GM12878 (cell line): ENCODE results near the gene REEP3. TPM values are rescaled to one million over a fixed set of nuclear protein-coding genes. Genes with fewer than 3 reads are reported as not detected.

ENCODE experiments used
- ATAC-seq: fragments of 200-7000 bp; cut with Tn5 transposase; 3 replicates; pipeline ENCODE4 v1.9.1; 2020; ENCODE audit warnings: mild to moderate bottlenecking, moderate library complexity
- BruUV-seq: library from RNA; stranded (reverse); fragments of 400-500 nt; replicated peaks from 2 replicates; lab custom pipeline; 2021; lab: Mats Ljungman, UMichigan
- CTCF ChIA-PET: fragments of 300-600 bp; sonication (Branson Sonifier 250); formaldehyde crosslinking; extraction: SDS; loops from one replicate; lab custom pipeline; 2021; ENCODE audit warnings: inconsistent platforms; lab: Yijun Ruan, JAX
- POLR2A ChIA-PET: fragments of 350-600 bp; formaldehyde crosslinking; extraction: SDS; loops from one replicate; lab custom pipeline; 2021; ENCODE audit warnings: inconsistent platforms; lab: Charles Lee
- RAD21 ChIA-PET: fragments of 300-600 bp; sonication (Branson Sonifier 250); formaldehyde crosslinking; loops from one replicate; lab custom pipeline; 2023; ENCODE audit warnings: antibody characterized with exemption; ENCODE audit not compliant: unreplicated experiment; lab: Charles Lee
- SMC1A ChIA-PET: fragments of 300-600 bp; sonication (Branson Sonifier 250); formaldehyde crosslinking; loops from one replicate; lab custom pipeline; 2023; ENCODE audit not compliant: unreplicated experiment, uncharacterized antibody; lab: Charles Lee
- DNase-seq: peaks from one replicate; pipeline ENCODE4 v3.0.0-alpha.2; 2011; ENCODE audit warnings: low read depth, low spot score
- FAIRE-seq: peaks from 3 replicates; lab custom pipeline; 2011; peaks lifted over from hg19 to GRCh38; lab: Jason Lieb, UNC
- H2AFZ ChIP-seq: 2 replicates; pipeline ENCODE4 v1.6.0; 2011; ENCODE audit warnings: low read depth, low read length, control low read depth; ENCODE audit not compliant: control insufficient read depth
- H3K27ac ChIP-seq: 2 replicates; pipeline ENCODE4 v1.5.1; 2011; ENCODE audit warnings: control low read depth; ENCODE audit not compliant: control insufficient read depth, insufficient read depth
- H3K27me3 ChIP-seq, 2 experiments: replicated peaks in 1 of 2; 2 replicates each; pipeline versions ENCODE4 v1.6.0 to v1.6.1; 2011; ENCODE audit warnings: low read length in 1 of 2; ENCODE audit not compliant: control insufficient read depth in 2 of 2, insufficient read depth in 2 of 2
- H3K36me3 ChIP-seq, 2 experiments: 2 replicates each; pipeline ENCODE4 v1.5.1; 2011; ENCODE audit warnings: low read length in 1 of 2; ENCODE audit not compliant: control insufficient read depth in 2 of 2, insufficient read depth in 2 of 2
- H3K4me1 ChIP-seq: 2 replicates; pipeline ENCODE4 v1.6.1; 2011; ENCODE audit warnings: mild to moderate bottlenecking, low read length, moderate library complexity, mixed read lengths; ENCODE audit not compliant: control insufficient read depth, insufficient read depth
- H3K4me2 ChIP-seq: 2 replicates; pipeline ENCODE4 v1.6.0; 2011; ENCODE audit warnings: control low read depth; ENCODE audit not compliant: control insufficient read depth, insufficient read depth
- H3K4me3 ChIP-seq: fragments of 200-600 bp; sonication (generic); 2 replicates; pipeline ENCODE4 v1.5.1; 2016
- H3K79me2 ChIP-seq: 2 replicates; pipeline ENCODE4 v1.6.0; 2011; ENCODE audit warnings: low read length; ENCODE audit not compliant: control insufficient read depth, insufficient read depth
- H3K9ac ChIP-seq: 2 replicates; pipeline ENCODE4 v1.8.0; 2011; ENCODE audit warnings: low read length, control low read depth, mixed read lengths; ENCODE audit not compliant: control insufficient read depth, insufficient read depth
- H3K9me3 ChIP-seq: replicated peaks from 3 replicates; pipeline ENCODE4 v1.5.1; 2011; ENCODE audit warnings: mild to moderate bottlenecking, low read length; ENCODE audit not compliant: control insufficient read depth, insufficient read depth
- H4K20me1 ChIP-seq: 2 replicates; pipeline ENCODE4 v1.6.0; 2011; ENCODE audit not compliant: control insufficient read depth, insufficient read depth
- BACH1 ChIP-seq: fragments of 450-650 bp; IDR thresholded peaks from 2 replicates; pipeline ENCODE4 v1.6.1; 2017; ENCODE audit warnings: mild to moderate bottlenecking, borderline replicate concordance
- BRCA1 ChIP-seq: IDR thresholded peaks from 2 replicates; pipeline ENCODE4 v1.6.1; 2011; ENCODE audit warnings: low read depth, low read length, improper control_type of control experiment
- CBX3 ChIP-seq: fragments of 200-600 bp; sonication (generic); IDR thresholded peaks from 2 replicates; pipeline ENCODE4 v1.6.1; 2016; ENCODE audit warnings: low read depth, borderline replicate concordance
- CHD1 ChIP-seq: IDR thresholded peaks from 2 replicates; pipeline ENCODE4 v1.6.1; 2012; ENCODE audit warnings: low read depth, low read length, improper control_type of control experiment
- SMARCA5 ChIP-seq: fragments of 450-650 bp; IDR thresholded peaks from 2 replicates; pipeline ENCODE4 v1.6.1; 2017; ENCODE audit warnings: mild to moderate bottlenecking
- YY1 ChIP-seq: IDR thresholded peaks from 2 replicates; pipeline ENCODE4 v1.6.1; 2011; ENCODE audit warnings: low read depth, mild to moderate bottlenecking, low read length
- ZNF207 ChIP-seq: fragments of 450-650 bp; IDR thresholded peaks from 2 replicates; pipeline ENCODE4 v1.6.1; 2014; ENCODE audit warnings: antibody characterized with exemption, mild to moderate bottlenecking, borderline replicate concordance
- WGBS: methylation state at CpG from one replicate; pipeline ENCODE4 v1.1.6; 2016; ENCODE audit warnings: low lambda C conversion rate; ENCODE audit not compliant: insufficient replicate concordance, insufficient coverage; ENCODE audit errors: missing lambda C conversion rate; 5-methylcytosine and 5-hydroxymethylcytosine counted together
- in situ Hi-C: fragments of 300-500 bp; cut with MboI; formaldehyde crosslinking; loops from 9 replicates; pipeline ENCODE4 v1.14.3; 2018; ENCODE audit warnings: mixed read lengths
- intact Hi-C: fragments of 100-400 bp; cut with micrococcal nuclease; formaldehyde crosslinking; loops from one replicate; pipeline ENCODE4 v1.14.2; 2022; ENCODE audit not compliant: unreplicated experiment
- polyA plus RNA-seq, 11 experiments: library from polyadenylated mRNA; depleted of rRNA in 4 of 11; unstranded in 6 of 11; stranded (reverse) in 5 of 11; fragments of >200 nt; fragmentation: Nextera tagmentation in 4 of 11; fragmentation: Illumina TruSeq in 1 of 11; extraction: Ambion mirVana in 4 of 11; extraction: Trizol in 1 of 11; gene quantifications; 1 replicate in 1 of 11; 2 replicates in 10 of 11; pipeline versions ENCODE4 v1.2.1 to v1.2.3, GENCODE V29; 2011 to 2016; ENCODE audit warnings: inconsistent platforms in 2 of 11, missing spikeins in 2 of 11, low read depth in 1 of 11
- total RNA-seq, 4 experiments: library from RNA; depleted of rRNA in 3 of 4; stranded (reverse); fragments of >200 nt in 3 of 4; fragmentation: Illumina TruSeq in 1 of 4; extraction: Trizol in 1 of 4; gene quantifications; 2 replicates each; pipeline versions ENCODE4 v1.2.1 to v1.2.3, GENCODE V29; 2013 to 2021
- TF ChIP-seq, protein P1 (sequence below): fragments of 450-650 bp; formaldehyde crosslinking; IDR thresholded peaks from 2 replicates; pipeline ENCODE4 v1.5.0; 2022; ENCODE audit warnings: mild to moderate bottlenecking, missing genetic modification characterization
- TF ChIP-seq, protein P2 (sequence below): fragments of 450-650 bp; IDR thresholded peaks from 2 replicates; pipeline ENCODE4 v1.6.1; 2017; ENCODE audit warnings: mild to moderate bottlenecking, moderate library complexity
- TF ChIP-seq, protein P3 (sequence below): fragments of 450-650 bp; formaldehyde crosslinking; IDR thresholded peaks from 2 replicates; pipeline ENCODE4 v1.4.0; 2022; ENCODE audit warnings: mild to moderate bottlenecking, moderate library complexity
- TF ChIP-seq, protein P4 (sequence below): fragments of 450-650 bp; IDR thresholded peaks from 2 replicates; pipeline ENCODE4 v1.6.1; 2014; ENCODE audit warnings: mild to moderate bottlenecking
- TF ChIP-seq, protein P5 (sequence below): fragments of 450-650 bp; IDR thresholded peaks from 2 replicates; pipeline ENCODE4 v1.6.1; 2016; ENCODE audit warnings: mild to moderate bottlenecking

The REEP3 gene
- total and polyA plus RNA-seq, 10 of the 15 experiments (the other 5 are each of a cell fraction or from before 2014, with no cell fraction given): 4.9 to 25.9 (median 16.2) TPM

GRCh38 chr10:63583397-63583796 lies 62.2 kb downstream of the REEP3 start:
- FAIRE-seq (no peak), DNase-seq (no peak), ATAC-seq (no peak)
- ChIA-PET RAD21 (no interaction called here), POLR2A (no interaction called here), CTCF (no interaction called here), SMC1A (no interaction called here)
- Histone ChIP-seq H2AFZ (no peak overlapping the region), H3K79me2 (no peaks in the 10 kb centered on the region), H3K9me3 (no peaks in the 10 kb centered on the region), H3K27me3 (no peaks in the 10 kb centered on the region), H3K4me2 (no peak overlapping the region), H3K4me1 (no peaks in the 10 kb centered on the region), H3K27ac (no peak overlapping the region), H3K9ac (no peak overlapping the region), H3K36me3 (no peaks in the 10 kb centered on the region), H4K20me1 (no peaks in the 10 kb centered on the region), H3K4me3 (no peak overlapping the region)
- BruUV-seq: no TSS peak
- intact Hi-C loops: no loop called here
- in situ Hi-C loops: no loop called here
- TF ChIP-seq, protein P1, sequence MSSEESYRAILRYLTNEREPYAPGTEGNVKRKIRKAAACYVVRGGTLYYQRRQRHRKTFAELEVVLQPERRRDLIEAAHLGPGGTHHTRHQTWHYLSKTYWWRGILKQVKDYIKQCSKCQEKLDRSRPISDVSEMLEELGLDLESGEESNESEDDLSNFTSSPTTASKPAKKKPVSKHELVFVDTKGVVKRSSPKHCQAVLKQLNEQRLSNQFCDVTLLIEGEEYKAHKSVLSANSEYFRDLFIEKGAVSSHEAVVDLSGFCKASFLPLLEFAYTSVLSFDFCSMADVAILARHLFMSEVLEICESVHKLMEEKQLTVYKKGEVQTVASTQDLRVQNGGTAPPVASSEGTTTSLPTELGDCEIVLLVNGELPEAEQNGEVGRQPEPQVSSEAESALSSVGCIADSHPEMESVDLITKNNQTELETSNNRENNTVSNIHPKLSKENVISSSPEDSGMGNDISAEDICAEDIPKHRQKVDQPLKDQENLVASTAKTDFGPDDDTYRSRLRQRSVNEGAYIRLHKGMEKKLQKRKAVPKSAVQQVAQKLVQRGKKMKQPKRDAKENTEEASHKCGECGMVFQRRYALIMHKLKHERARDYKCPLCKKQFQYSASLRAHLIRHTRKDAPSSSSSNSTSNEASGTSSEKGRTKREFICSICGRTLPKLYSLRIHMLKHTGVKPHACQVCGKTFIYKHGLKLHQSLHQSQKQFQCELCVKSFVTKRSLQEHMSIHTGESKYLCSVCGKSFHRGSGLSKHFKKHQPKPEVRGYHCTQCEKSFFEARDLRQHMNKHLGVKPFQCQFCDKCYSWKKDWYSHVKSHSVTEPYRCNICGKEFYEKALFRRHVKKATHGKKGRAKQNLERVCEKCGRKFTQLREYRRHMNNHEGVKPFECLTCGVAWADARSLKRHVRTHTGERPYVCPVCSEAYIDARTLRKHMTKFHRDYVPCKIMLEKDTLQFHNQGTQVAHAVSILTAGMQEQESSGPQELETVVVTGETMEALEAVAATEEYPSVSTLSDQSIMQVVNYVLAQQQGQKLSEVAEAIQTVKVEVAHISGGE (CRISPR knock-in tag): no peak
- no peak for TF ChIP-seq CHD1
- no peak for TF ChIP-seq SMARCA5
- TF ChIP-seq BRCA1: no peak
- TF ChIP-seq BACH1: no peak
- TF ChIP-seq, protein P2, sequence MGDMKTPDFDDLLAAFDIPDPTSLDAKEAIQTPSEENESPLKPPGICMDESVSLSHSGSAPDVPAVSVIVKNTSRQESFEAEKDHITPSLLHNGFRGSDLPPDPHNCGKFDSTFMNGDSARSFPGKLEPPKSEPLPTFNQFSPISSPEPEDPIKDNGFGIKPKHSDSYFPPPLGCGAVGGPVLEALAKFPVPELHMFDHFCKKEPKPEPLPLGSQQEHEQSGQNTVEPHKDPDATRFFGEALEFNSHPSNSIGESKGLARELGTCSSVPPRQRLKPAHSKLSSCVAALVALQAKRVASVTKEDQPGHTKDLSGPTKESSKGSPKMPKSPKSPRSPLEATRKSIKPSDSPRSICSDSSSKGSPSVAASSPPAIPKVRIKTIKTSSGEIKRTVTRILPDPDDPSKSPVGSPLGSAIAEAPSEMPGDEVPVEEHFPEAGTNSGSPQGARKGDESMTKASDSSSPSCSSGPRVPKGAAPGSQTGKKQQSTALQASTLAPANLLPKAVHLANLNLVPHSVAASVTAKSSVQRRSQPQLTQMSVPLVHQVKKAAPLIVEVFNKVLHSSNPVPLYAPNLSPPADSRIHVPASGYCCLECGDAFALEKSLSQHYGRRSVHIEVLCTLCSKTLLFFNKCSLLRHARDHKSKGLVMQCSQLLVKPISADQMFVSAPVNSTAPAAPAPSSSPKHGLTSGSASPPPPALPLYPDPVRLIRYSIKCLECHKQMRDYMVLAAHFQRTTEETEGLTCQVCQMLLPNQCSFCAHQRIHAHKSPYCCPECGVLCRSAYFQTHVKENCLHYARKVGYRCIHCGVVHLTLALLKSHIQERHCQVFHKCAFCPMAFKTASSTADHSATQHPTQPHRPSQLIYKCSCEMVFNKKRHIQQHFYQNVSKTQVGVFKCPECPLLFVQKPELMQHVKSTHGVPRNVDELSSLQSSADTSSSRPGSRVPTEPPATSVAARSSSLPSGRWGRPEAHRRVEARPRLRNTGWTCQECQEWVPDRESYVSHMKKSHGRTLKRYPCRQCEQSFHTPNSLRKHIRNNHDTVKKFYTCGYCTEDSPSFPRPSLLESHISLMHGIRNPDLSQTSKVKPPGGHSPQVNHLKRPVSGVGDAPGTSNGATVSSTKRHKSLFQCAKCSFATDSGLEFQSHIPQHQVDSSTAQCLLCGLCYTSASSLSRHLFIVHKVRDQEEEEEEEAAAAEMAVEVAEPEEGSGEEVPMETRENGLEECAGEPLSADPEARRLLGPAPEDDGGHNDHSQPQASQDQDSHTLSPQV: no peak
- TF ChIP-seq YY1: no peak
- no peak for TF ChIP-seq CBX3
- TF ChIP-seq, protein P3, sequence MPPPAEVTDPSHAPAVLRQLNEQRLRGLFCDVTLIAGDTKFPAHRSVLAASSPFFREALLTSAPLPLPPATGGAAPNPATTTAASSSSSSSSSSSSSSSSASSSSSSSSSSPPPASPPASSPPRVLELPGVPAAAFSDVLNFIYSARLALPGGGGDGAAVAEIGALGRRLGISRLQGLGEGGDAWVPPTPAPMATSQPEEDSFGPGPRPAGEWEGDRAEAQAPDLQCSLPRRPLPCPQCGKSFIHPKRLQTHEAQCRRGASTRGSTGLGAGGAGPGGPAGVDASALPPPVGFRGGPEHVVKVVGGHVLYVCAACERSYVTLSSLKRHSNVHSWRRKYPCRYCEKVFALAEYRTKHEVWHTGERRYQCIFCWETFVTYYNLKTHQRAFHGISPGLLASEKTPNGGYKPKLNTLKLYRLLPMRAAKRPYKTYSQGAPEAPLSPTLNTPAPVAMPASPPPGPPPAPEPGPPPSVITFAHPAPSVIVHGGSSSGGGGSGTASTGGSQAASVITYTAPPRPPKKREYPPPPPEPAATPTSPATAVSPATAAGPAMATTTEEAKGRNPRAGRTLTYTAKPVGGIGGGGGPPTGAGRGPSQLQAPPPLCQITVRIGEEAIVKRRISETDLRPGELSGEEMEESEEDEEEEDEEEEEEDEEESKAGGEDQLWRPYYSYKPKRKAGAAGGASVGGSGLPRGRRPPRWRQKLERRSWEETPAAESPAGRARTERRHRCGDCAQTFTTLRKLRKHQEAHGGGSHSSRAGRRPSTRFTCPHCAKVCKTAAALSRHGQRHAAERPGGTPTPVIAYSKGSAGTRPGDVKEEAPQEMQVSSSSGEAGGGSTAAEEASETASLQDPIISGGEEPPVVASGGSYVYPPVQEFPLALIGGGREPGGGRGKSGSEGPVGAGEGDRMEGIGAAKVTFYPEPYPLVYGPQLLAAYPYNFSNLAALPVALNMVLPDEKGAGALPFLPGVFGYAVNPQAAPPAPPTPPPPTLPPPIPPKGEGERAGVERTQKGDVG (CRISPR knock-in tag): no peak
- TF ChIP-seq, protein P4, sequence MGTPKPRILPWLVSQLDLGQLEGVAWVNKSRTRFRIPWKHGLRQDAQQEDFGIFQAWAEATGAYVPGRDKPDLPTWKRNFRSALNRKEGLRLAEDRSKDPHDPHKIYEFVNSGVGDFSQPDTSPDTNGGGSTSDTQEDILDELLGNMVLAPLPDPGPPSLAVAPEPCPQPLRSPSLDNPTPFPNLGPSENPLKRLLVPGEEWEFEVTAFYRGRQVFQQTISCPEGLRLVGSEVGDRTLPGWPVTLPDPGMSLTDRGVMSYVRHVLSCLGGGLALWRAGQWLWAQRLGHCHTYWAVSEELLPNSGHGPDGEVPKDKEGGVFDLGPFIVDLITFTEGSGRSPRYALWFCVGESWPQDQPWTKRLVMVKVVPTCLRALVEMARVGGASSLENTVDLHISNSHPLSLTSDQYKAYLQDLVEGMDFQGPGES: no peak
- no peak for TF ChIP-seq ZNF207
- TF ChIP-seq, protein P5, sequence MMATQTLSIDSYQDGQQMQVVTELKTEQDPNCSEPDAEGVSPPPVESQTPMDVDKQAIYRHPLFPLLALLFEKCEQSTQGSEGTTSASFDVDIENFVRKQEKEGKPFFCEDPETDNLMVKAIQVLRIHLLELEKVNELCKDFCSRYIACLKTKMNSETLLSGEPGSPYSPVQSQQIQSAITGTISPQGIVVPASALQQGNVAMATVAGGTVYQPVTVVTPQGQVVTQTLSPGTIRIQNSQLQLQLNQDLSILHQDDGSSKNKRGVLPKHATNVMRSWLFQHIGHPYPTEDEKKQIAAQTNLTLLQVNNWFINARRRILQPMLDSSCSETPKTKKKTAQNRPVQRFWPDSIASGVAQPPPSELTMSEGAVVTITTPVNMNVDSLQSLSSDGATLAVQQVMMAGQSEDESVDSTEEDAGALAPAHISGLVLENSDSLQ: no peak
- 96% methylated on average over 3 of the region's 3 CpGs for WGBS
